ENCODE data around the gene TLR9.

DNA sequence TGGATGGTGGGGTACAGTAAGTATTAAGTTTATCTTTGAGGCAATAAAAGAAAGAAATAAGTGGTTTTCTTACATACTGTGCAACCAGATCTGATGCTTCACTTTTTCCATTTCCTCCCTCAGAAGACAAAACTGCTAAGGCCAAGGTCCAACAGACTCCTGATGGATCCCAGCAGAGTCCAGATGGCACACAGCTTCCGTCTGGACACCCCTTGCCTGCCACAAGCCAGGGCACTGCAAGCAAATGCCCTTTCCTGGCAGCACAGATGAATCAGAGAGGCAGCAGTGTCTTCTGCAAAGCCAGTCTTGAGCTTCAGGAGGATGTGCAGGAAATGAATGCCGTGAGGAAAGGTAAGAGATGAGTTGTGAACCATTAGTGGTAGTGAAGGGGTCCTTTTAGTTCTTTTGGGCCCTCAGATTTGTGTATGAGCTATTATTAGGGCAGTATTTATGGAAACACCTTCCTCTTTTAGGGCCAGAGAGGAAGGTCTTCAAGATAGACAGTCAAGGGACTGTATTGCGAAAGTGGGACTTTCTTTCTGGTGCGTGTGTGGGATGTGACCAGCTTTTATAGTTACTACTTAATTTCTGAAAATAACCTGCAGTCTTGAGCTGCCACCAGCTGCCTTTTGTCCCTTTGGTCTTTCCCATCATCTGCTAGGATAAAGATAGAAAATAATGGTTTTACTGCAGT is 22.9 kb downstream of the TLR9 start:
- TF ChIP-seq, protein P1, sequence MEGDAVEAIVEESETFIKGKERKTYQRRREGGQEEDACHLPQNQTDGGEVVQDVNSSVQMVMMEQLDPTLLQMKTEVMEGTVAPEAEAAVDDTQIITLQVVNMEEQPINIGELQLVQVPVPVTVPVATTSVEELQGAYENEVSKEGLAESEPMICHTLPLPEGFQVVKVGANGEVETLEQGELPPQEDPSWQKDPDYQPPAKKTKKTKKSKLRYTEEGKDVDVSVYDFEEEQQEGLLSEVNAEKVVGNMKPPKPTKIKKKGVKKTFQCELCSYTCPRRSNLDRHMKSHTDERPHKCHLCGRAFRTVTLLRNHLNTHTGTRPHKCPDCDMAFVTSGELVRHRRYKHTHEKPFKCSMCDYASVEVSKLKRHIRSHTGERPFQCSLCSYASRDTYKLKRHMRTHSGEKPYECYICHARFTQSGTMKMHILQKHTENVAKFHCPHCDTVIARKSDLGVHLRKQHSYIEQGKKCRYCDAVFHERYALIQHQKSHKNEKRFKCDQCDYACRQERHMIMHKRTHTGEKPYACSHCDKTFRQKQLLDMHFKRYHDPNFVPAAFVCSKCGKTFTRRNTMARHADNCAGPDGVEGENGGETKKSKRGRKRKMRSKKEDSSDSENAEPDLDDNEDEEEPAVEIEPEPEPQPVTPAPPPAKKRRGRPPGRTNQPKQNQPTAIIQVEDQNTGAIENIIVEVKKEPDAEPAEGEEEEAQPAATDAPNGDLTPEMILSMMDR (IDR thresholded peaks at IDR 0.05), result no peak
- TF ChIP-seq POLR2A (IDR thresholded peaks at IDR 0.05), result no peak

Data from uterus (tissue), 2 donors.